Mesodermal cell (in vitro differentiated cells): ENCODE results near the gene RASAL3.

Experiments used
- H3K27ac ChIP-seq: 2 replicates; pipeline ENCODE4 v1.7.0; 2013; ENCODE audit warnings: mild to moderate bottlenecking, low read depth, low read length, moderate library complexity; ENCODE audit not compliant: severe bottlenecking
- H3K36me3 ChIP-seq: 2 replicates; pipeline ENCODE4 v1.7.1; 2013; ENCODE audit warnings: mild to moderate bottlenecking, low read length, moderate library complexity; ENCODE audit not compliant: control insufficient read depth, insufficient read depth
- H3K4me1 ChIP-seq: one replicate; pipeline ENCODE4 v1.7.1; 2013; ENCODE audit warnings: mild to moderate bottlenecking, low read length; ENCODE audit not compliant: insufficient read depth, control insufficient read depth, poor library complexity, severe bottlenecking
- H3K4me3 ChIP-seq: 2 replicates; pipeline ENCODE4 v1.7.0; 2013; ENCODE audit warnings: low read length, control low read depth, mild to moderate bottlenecking; ENCODE audit not compliant: insufficient read depth, poor library complexity, severe bottlenecking; ENCODE audit errors: extremely low read depth
- H3K9me3 ChIP-seq: 2 replicates; pipeline ENCODE4 v1.7.1; 2013; ENCODE audit warnings: mild to moderate bottlenecking, low read length, moderate library complexity; ENCODE audit not compliant: control insufficient read depth
- WGBS, 2 experiments: methylation state at CpG; one replicate each; pipeline ENCODE4 v1.1.5; 2013; ENCODE audit warnings: missing lambda C conversion rate in 2 of 2; ENCODE audit not compliant: insufficient coverage in 2 of 2; 5-methylcytosine and 5-hydroxymethylcytosine counted together

The RASAL3 gene

GRCh38 chr19:15447057-15447456 lies 17.3 kb downstream of the RASAL3 start:
- peaks cover 4% of the 10 kb centered on the region for H3K4me1 ChIP-seq
- WGBS, 2 experiments, result 86 to 92% methylated on average over 3 to 4 of the region's 4 CpGs
- no peaks in the 10 kb centered on the region for H3K36me3 ChIP-seq
- H3K27ac ChIP-seq, result no peak overlapping the region
- no peak overlapping the region for H3K4me3 ChIP-seq
- no peaks in the 10 kb centered on the region for H3K9me3 ChIP-seq

- no peak overlapping the region for H3K27ac ChIP-seq
- no peaks in the 10 kb centered on the region for H3K9me3 ChIP-seq
- peaks cover 4% of the 10 kb centered on the region for H3K4me1 ChIP-seq
- H3K36me3 ChIP-seq, result no peaks in the 10 kb centered on the region
- WGBS, 2 experiments, result 89 to 97% methylated on average over 4 to 5 of the region's 7 CpGs
- H3K4me3 ChIP-seq, result no peak overlapping the region
These were observed 18.5 kb downstream of the RASAL3 start for GRCh38 chr19:15445807-15446376.

GRCh38 chr19:15445227-15445605 lies 19.1 kb downstream of the RASAL3 start:
- Histone ChIP-seq H3K4me1 (peaks cover 4% of the 10 kb centered on the region), H3K27ac (no peak overlapping the region)
- WGBS, 2 experiments, result 86 to 88% methylated on average over 9 of the region's 9 CpGs

GRCh38 chr19:15444505-15445226 lies 19.7 kb downstream of the RASAL3 start:
- no peak overlapping the region for H3K27ac ChIP-seq
- 92% methylated on average over 13 of the region's 15 CpGs for WGBS, 2 experiments

More at GRCh38 chr19:15445227-15445605, 19.1 kb downstream of the RASAL3 start:
- H3K36me3 ChIP-seq, result no peaks in the 10 kb centered on the region
- no peak overlapping the region for H3K4me3 ChIP-seq
- H3K9me3 ChIP-seq, result no peaks in the 10 kb centered on the region

GRCh38 chr19:15443838-15444237 lies 20.5 kb downstream of the RASAL3 start:
- no peak overlapping the region for H3K27ac ChIP-seq
- H3K4me3 ChIP-seq, result no peak overlapping the region
- H3K4me1 ChIP-seq, result peaks cover 2% of the 10 kb centered on the region
- H3K9me3 ChIP-seq, result no peaks in the 10 kb centered on the region
- 91 to 98% methylated on average over 8 of the region's 10 CpGs for WGBS, 2 experiments
- H3K36me3 ChIP-seq, result no peaks in the 10 kb centered on the region

More at GRCh38 chr19:15444505-15445226, 19.7 kb downstream of the RASAL3 start:
- Histone ChIP-seq H3K4me3 (no peak overlapping the region), H3K9me3 (no peaks in the 10 kb centered on the region), H3K4me1 (peaks cover 4% of the 10 kb centered on the region), H3K36me3 (no peaks in the 10 kb centered on the region)

- WGBS, 2 experiments, result 92% methylated on average over 3 of the region's 3 CpGs
- H3K9me3 ChIP-seq, result no peaks in the 10 kb centered on the region
- no peak overlapping the region for H3K4me3 ChIP-seq
- H3K36me3 ChIP-seq, result no peaks in the 10 kb centered on the region
- no peak overlapping the region for H3K27ac ChIP-seq
- H3K4me1 ChIP-seq, result no peaks in the 10 kb centered on the region
These were observed 21.0 kb downstream of the RASAL3 start for GRCh38 chr19:15443325-15443724.

GRCh38 chr19:15442142-15442920 lies 22.0 kb downstream of the RASAL3 start:
- Histone ChIP-seq H3K4me3 (no peak overlapping the region), H3K4me1 (no peaks in the 10 kb centered on the region), H3K36me3 (no peaks in the 10 kb centered on the region), H3K27ac (no peak overlapping the region), H3K9me3 (no peaks in the 10 kb centered on the region)
- WGBS, 2 experiments, result 86 to 89% methylated on average over 5 to 9 of the region's 13 CpGs

GRCh38 chr19:15441317-15441716 lies 23.0 kb downstream of the RASAL3 start:
- Histone ChIP-seq H3K4me1 (no peaks in the 10 kb centered on the region), H3K36me3 (no peaks in the 10 kb centered on the region), H3K9me3 (no peaks in the 10 kb centered on the region), H3K27ac (no peak overlapping the region), H3K4me3 (no peak overlapping the region)
- 84% methylated on average over 2 of the region's 3 CpGs; no CpG with 5 or more reads in 1 of the 2 experiments for WGBS, 2 experiments

- Histone ChIP-seq H3K4me3 (no peak overlapping the region), H3K36me3 (no peaks in the 10 kb centered on the region), H3K9me3 (no peaks in the 10 kb centered on the region), H3K27ac (no peak overlapping the region), H3K4me1 (no peaks in the 10 kb centered on the region)
- 91 to 93% methylated on average over 36 to 38 of the region's 38 CpGs for WGBS, 2 experiments
These were observed 24.3 kb downstream of the RASAL3 start for GRCh38 chr19:15439821-15440641.

GRCh38 chr19:15439078-15439799 lies 25.1 kb downstream of the RASAL3 start:
- no peak overlapping the region for H3K4me3 ChIP-seq
- H3K4me1 ChIP-seq, result no peaks in the 10 kb centered on the region
- no peak overlapping the region for H3K27ac ChIP-seq
- H3K36me3 ChIP-seq, result no peaks in the 10 kb centered on the region
- H3K9me3 ChIP-seq, result no peaks in the 10 kb centered on the region
- WGBS, 2 experiments, result 80 to 89% methylated on average over 19 to 21 of the region's 25 CpGs
